Type B pancreatic cell (in vitro differentiated cells): ENCODE results near the gene PRH2. TPM values are rescaled to one million over a fixed set of nuclear protein-coding genes. Genes with fewer than 3 reads are reported as not detected.

ENCODE experiments used
- DNase-seq: peaks from one replicate; pipeline ENCODE4 v3.0.0; 2021; ENCODE audit warnings: mixed read lengths; ENCODE audit not compliant: unreplicated experiment; ENCODE audit errors: extremely low spot score
- H3K27ac Mint-ChIP-seq: 2 replicates; pipeline ENCODE4 v1.8.0; 2021; ENCODE audit warnings: mild to moderate bottlenecking, mixed read lengths
- H3K27me3 Mint-ChIP-seq: 2 replicates; pipeline ENCODE4 v1.8.0; 2021; ENCODE audit warnings: mixed read lengths
- H3K36me3 Mint-ChIP-seq: 2 replicates; pipeline ENCODE4 v1.8.0; 2021; ENCODE audit warnings: mixed read lengths
- H3K4me1 Mint-ChIP-seq: one replicate; pipeline ENCODE4 v1.8.0; 2021; ENCODE audit warnings: mixed read lengths; ENCODE audit not compliant: unreplicated experiment
- H3K4me3 Mint-ChIP-seq: 2 replicates; pipeline ENCODE4 v1.8.0; 2021; ENCODE audit warnings: mild to moderate bottlenecking, mixed read lengths
- H3K9me3 Mint-ChIP-seq: 2 replicates; pipeline ENCODE4 v1.8.0; 2021; ENCODE audit warnings: mixed read lengths
- CTCF ChIP-seq: fragments of 200-600 bp; sonication (generic); conservative IDR thresholded peaks from 2 replicates; pipeline ENCODE4 v1.5.0; 2021; ENCODE audit warnings: antibody characterized with exemption, mild to moderate bottlenecking
- total RNA-seq: library from RNA; stranded (reverse); gene quantifications from 2 replicates; pipeline ENCODE4 v1.2.1, GENCODE V29; 2021; ENCODE audit warnings: low replicate concordance

PRH2 gene
- total RNA-seq, 1 donor from 2014 or later = not detected

- H3K4me3 Mint-ChIP-seq = no peak overlapping the region
- no peak for DNase-seq
- peaks cover 14% of the 10 kb centered on the region for H3K36me3 Mint-ChIP-seq
- H3K4me1 Mint-ChIP-seq = no peaks in the 10 kb centered on the region
- TF ChIP-seq CTCF = no peak
- H3K27me3 Mint-ChIP-seq = no peaks in the 10 kb centered on the region
- no peak overlapping the region for H3K27ac Mint-ChIP-seq
- H3K9me3 Mint-ChIP-seq = peaks cover 1% of the 10 kb centered on the region
Observed at GRCh38 chr12:10919809-10920208, 9.2 kb upstream of the PRH2 start.

- no peak overlapping the region for H3K4me3 Mint-ChIP-seq
- no peak overlapping the region for H3K27ac Mint-ChIP-seq
- peaks cover 18% of the 10 kb centered on the region for H3K36me3 Mint-ChIP-seq
- TF ChIP-seq CTCF = no peak
- H3K27me3 Mint-ChIP-seq = no peaks in the 10 kb centered on the region
- DNase-seq = no peak
- H3K9me3 Mint-ChIP-seq = peaks cover 6% of the 10 kb centered on the region
- no peaks in the 10 kb centered on the region for H3K4me1 Mint-ChIP-seq
Observed at GRCh38 chr12:10926269-10926668, 2.8 kb upstream of the PRH2 start.

- no peak for TF ChIP-seq CTCF
- Mint-ChIP-seq H3K27me3 (no peaks in the 10 kb centered on the region), H3K27ac (no peak overlapping the region), H3K9me3 (no peaks in the 10 kb centered on the region), H3K4me3 (no peak overlapping the region), H3K4me1 (no peaks in the 10 kb centered on the region), H3K36me3 (peaks cover 12% of the 10 kb centered on the region)
- no peak for DNase-seq
Observed at GRCh38 chr12:10936506-10936905, 7.5 kb downstream of the PRH2 start.

GRCh38 chr12:10939163-10939562 lies 10.1 kb downstream of the PRH2 start, which contains the start of gene TAS2R14:
Gene TAS2R14 (minus strand): TSS chr12:10939263. CDS start chr12:10939207, 56 bp downstream.
- no peak for DNase-seq
- TF ChIP-seq CTCF = no peak
- Mint-ChIP-seq H3K4me3 (no peak within 1 kb of the TSS), H3K4me1 (no peaks in the 10 kb centered on the region), H3K27me3 (no peaks in the 10 kb centered on the region), H3K36me3 (peaks cover 16% of the 10 kb centered on the region), H3K27ac (no peak within 1 kb of the TSS), H3K9me3 (no peaks in the 10 kb centered on the region)

- peaks cover 4% of the 10 kb centered on the region for H3K9me3 Mint-ChIP-seq
- DNase-seq = no peak
- H3K36me3 Mint-ChIP-seq = peaks cover 21% of the 10 kb centered on the region
- no peak overlapping the region for H3K4me3 Mint-ChIP-seq
- H3K27ac Mint-ChIP-seq = peak overlapping the region; percentile 12
- no peaks in the 10 kb centered on the region for H3K4me1 Mint-ChIP-seq
- no peaks in the 10 kb centered on the region for H3K27me3 Mint-ChIP-seq
- TF ChIP-seq CTCF = no peak
Observed at GRCh38 chr12:10940389-10940788, 11.4 kb downstream of the PRH2 start.

GRCh38 chr12:10941369-10941768 lies 12.3 kb downstream of the PRH2 start:
- Mint-ChIP-seq H3K36me3 (peaks cover 22% of the 10 kb centered on the region), H3K27me3 (no peaks in the 10 kb centered on the region), H3K9me3 (peaks cover 4% of the 10 kb centered on the region), H3K4me1 (no peaks in the 10 kb centered on the region), H3K4me3 (no peak overlapping the region), H3K27ac (no peak overlapping the region)
- TF ChIP-seq CTCF = no peak
- DNase-seq = no peak
